Kidney (tissue), 14 donors: Measurements from ENCODE around the gene GALP. TPM values are rescaled to one million over a fixed set of nuclear protein-coding genes. Genes with fewer than 3 reads are reported as not detected.
A peak's percentile ranks its signal among the peaks of the same experiment; 100 is the strongest.

Experiments
- DNase-seq, 5 donors: peaks; one replicate each; pipeline ENCODE4 v3.0.0-alpha.2; 2013 to 2020
- FAIRE-seq: peaks from 2 replicates; lab custom pipeline; 2012; peaks lifted over from hg19 to GRCh38; lab: Jason Lieb, UNC
- H3K27ac ChIP-seq, 2 donors: one replicate each; pipeline ENCODE4 v1.7.0; 2013; ENCODE audit warnings: low read depth in 2 of 2, low read length in 2 of 2, inconsistent platforms in 1 of 2
- H3K27me3 ChIP-seq: one replicate; pipeline ENCODE4 v1.7.1; 2013; ENCODE audit warnings: low read length, inconsistent platforms; ENCODE audit not compliant: control insufficient read depth, insufficient read depth
- H3K36me3 ChIP-seq, 3 donors: one replicate each; pipeline versions ENCODE4 v1.7.0 to v1.7.1; 2013; ENCODE audit warnings: low read length in 3 of 3, control low read depth in 1 of 3, inconsistent platforms in 1 of 3; ENCODE audit not compliant: insufficient read depth in 3 of 3, control insufficient read depth in 2 of 3
- H3K4me1 ChIP-seq, 3 donors: one replicate each; pipeline versions ENCODE4 v1.7.0 to v1.7.1; 2013; ENCODE audit warnings: low read length in 3 of 3, inconsistent platforms in 1 of 3, low read depth in 1 of 3; ENCODE audit not compliant: control insufficient read depth in 2 of 3, insufficient read depth in 2 of 3
- H3K4me3 ChIP-seq, 3 donors: one replicate each; pipeline versions ENCODE4 v1.7.0 to v1.8.1; 2013; ENCODE audit warnings: low read length in 3 of 3, control low read depth in 1 of 3, inconsistent platforms in 1 of 3
- H3K9ac ChIP-seq, 3 donors: one replicate each; pipeline versions ENCODE4 v1.7.0 to v1.7.1; 2013; ENCODE audit warnings: low read length in 3 of 3, control low read depth in 1 of 3, inconsistent platforms in 1 of 3
- H3K9me3 ChIP-seq, 3 donors: one replicate each; pipeline versions ENCODE4 v1.7.0 to v1.7.1; 2013; ENCODE audit warnings: low read length in 3 of 3, control low read depth in 1 of 3, inconsistent platforms in 1 of 3; ENCODE audit not compliant: control insufficient read depth in 2 of 3, insufficient read depth in 1 of 3
- intact Hi-C: fragments of 100-400 bp; cut with DNase I; formaldehyde crosslinking; loops from one replicate; pipeline ENCODE4 v1.11.1; 2022
- polyA plus RNA-seq: library from polyadenylated mRNA; stranded (reverse); fragments of 350-450 nt; fragmentation: Illumina TruSeq; extraction: RNeasy Lipid Tissue Mini Kit (QIAGEN cat#74804); gene quantifications from one replicate; pipeline ENCODE4 v1.2.3, GENCODE V29; 2014; ENCODE audit warnings: low read depth, low replicate concordance; ENCODE audit not compliant: insufficient read depth
- total RNA-seq: library from RNA; stranded (reverse); fragmentation: NEBNext Ultra II Directional; extraction: Animal tissue kit (Norgen Biotek cat#: 25700); gene quantifications from one replicate; pipeline ENCODE4 v1.2.1, GENCODE V29; 2021
- TF ChIP-seq, protein P1 (sequence below): IDR thresholded peaks from 3 replicates; pipeline ENCODE4 v1.5.1; 2012; ENCODE audit warnings: mild to moderate bottlenecking, moderate library complexity, borderline replicate concordance; ENCODE audit not compliant: insufficient read depth; ENCODE audit errors: extremely low read depth
- donor health status: control.
- donor health status: control.
- donor health status: control.
- donor health status: control.
- donor health status: control.
- donor health status: DM: yes; HTN: yes; CAD: no.
- donor health status: Normal renal cell carcinoma (clear cell type).

Gene GALP
- total and polyA plus RNA-seq, 2 donors from 2014 or later = not detected

DNA sequence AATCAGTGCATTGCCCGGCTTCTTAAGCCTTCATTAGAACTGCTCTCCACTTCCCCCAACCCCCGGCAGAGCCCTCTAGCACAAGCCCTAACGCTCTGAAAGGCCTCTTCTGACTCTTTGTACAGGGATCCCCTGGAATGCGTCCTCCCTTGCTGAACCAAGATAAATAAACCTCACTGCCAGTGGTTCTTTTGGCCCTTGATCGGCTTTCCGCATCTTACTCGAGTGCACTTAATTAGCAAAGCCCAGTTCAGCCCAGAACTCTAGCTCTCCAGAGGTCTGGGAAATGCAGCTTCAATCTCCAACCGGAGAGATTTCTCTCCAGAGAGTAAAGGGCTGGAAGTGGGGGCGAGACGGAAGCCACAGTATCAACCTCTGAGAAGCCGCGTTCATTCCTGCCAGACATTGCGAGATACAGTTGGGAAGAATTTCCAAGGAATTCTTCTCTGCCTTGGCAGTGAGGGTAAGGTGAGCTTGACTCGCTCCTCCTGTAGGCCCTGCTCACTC lies 43.4 kb upstream of the GALP start:
- TF ChIP-seq, protein P1, sequence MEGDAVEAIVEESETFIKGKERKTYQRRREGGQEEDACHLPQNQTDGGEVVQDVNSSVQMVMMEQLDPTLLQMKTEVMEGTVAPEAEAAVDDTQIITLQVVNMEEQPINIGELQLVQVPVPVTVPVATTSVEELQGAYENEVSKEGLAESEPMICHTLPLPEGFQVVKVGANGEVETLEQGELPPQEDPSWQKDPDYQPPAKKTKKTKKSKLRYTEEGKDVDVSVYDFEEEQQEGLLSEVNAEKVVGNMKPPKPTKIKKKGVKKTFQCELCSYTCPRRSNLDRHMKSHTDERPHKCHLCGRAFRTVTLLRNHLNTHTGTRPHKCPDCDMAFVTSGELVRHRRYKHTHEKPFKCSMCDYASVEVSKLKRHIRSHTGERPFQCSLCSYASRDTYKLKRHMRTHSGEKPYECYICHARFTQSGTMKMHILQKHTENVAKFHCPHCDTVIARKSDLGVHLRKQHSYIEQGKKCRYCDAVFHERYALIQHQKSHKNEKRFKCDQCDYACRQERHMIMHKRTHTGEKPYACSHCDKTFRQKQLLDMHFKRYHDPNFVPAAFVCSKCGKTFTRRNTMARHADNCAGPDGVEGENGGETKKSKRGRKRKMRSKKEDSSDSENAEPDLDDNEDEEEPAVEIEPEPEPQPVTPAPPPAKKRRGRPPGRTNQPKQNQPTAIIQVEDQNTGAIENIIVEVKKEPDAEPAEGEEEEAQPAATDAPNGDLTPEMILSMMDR = no peak
- no peaks in the 10 kb centered on the region for H3K9me3 ChIP-seq
- intact Hi-C loops = no loop called here
- H3K27me3 ChIP-seq = no peaks in the 10 kb centered on the region
- H3K4me3 ChIP-seq = no peak overlapping the region
- H3K4me1 ChIP-seq = peaks cover 0 to 2% (median 0%) of the 10 kb centered on the region in 3 donors
- no peak overlapping the region for H3K27ac ChIP-seq
- no peak for FAIRE-seq
- DNase-seq = peak in 4 of 5 donors; percentile 72 to 88 (median 78)
- no peaks in the 10 kb centered on the region for H3K36me3 ChIP-seq
- H3K9ac ChIP-seq = no peak overlapping the region

DNA sequence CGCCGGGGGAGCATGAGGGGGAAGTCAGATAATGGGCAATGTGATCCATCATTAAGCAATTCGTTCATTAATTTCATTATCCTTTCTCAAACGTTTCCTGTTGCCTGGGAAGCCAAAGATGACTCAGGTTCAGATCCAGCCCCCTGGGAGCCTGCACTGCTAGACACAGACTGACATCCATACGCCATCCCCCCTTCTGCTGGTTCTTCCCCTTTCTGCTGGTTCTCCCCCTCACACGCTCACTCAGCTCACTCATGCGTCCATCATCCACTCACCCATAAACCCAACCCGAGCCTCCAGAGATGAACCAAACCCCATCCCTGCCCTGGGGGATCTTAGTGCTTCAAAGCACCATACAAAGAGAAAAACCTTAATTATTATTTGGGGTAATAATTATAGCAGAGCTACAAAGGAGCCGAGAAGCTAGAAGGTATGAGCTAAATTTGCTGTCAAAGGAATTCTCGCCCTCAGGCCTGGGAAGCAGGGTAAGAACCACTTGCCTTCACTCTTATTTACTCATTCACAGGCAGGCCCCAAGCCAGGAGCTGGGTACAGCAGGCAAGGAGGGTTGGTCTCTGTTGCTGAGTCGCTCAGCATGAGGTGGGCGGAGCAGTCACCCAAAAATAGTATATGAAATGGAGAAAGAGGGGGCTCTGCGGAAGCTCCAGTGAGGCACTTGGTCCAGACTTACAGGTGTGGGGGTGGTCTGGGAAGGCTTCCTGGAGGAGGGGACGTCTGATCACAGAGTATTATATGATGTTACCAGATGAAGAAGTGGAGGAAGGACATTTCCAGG lies 41.8 kb upstream of the GALP start:
- no peak overlapping the region for H3K4me3 ChIP-seq
- intact Hi-C loops = no loop called here
- H3K36me3 ChIP-seq = no peaks in the 10 kb centered on the region
- H3K4me1 ChIP-seq = peaks cover 0 to 2% (median 0%) of the 10 kb centered on the region in 3 donors
- no peaks in the 10 kb centered on the region for H3K27me3 ChIP-seq
- TF ChIP-seq, protein P1 = no peak
- no peaks in the 10 kb centered on the region for H3K9me3 ChIP-seq
- FAIRE-seq = no peak
- H3K27ac ChIP-seq = no peak overlapping the region
- no peak overlapping the region for H3K9ac ChIP-seq
- peak in 3 of 5 donors; percentile 59 to 69 (median 68) for DNase-seq

DNA sequence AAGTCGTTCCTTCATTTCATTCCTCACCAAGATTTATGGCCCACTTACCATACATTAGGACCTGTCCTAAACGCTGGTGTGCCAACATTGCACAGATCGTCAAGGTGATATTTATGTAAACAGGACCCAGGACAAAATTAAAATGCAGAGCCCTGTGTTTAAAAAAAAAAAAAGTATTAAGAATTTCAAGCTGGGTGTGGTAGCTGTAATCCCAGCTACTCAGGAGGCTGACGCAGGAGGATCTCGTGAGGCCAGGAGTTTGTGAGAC lies 41.2 kb upstream of the GALP start:
- FAIRE-seq = no peak
- DNase-seq = no peak
- intact Hi-C loops = no loop called here
- H3K27me3 ChIP-seq = no peaks in the 10 kb centered on the region
- peaks cover 0 to 2% (median 0%) of the 10 kb centered on the region in 3 donors for H3K4me1 ChIP-seq
- H3K36me3 ChIP-seq = no peaks in the 10 kb centered on the region
- H3K9me3 ChIP-seq = no peaks in the 10 kb centered on the region
- TF ChIP-seq, protein P1 = no peak
- H3K9ac ChIP-seq = no peak overlapping the region
- H3K27ac ChIP-seq = no peak overlapping the region
- no peak overlapping the region for H3K4me3 ChIP-seq
